Nephron progenitor cell (in vitro differentiated cells): Measurements from ENCODE around the gene MCCD1.
A peak's percentile ranks its signal among the peaks of the same experiment; 100 is the strongest.

Source experiments
- DNase-seq: peaks from one replicate; pipeline ENCODE4 v3.0.0; 2021
- H3K27ac Mint-ChIP-seq: 2 replicates; pipeline ENCODE4 v1.8.0; 2021; ENCODE audit warnings: mild to moderate bottlenecking, moderate library complexity, mixed read lengths
- H3K27me3 Mint-ChIP-seq: 2 replicates; pipeline ENCODE4 v1.8.0; 2021; ENCODE audit warnings: mild to moderate bottlenecking, low read depth, mixed read lengths; ENCODE audit not compliant: poor library complexity
- H3K36me3 Mint-ChIP-seq: 2 replicates; pipeline ENCODE4 v1.8.0; 2021; ENCODE audit warnings: low read depth, mixed read lengths
- H3K4me1 Mint-ChIP-seq: 2 replicates; pipeline ENCODE4 v1.8.0; 2021; ENCODE audit warnings: mixed read lengths
- H3K4me3 Mint-ChIP-seq: 2 replicates; pipeline ENCODE4 v1.8.0; 2021; ENCODE audit warnings: mild to moderate bottlenecking, moderate library complexity, mixed read lengths
- H3K9me3 Mint-ChIP-seq: 2 replicates; pipeline ENCODE4 v1.8.0; 2021; ENCODE audit warnings: mild to moderate bottlenecking, moderate library complexity, mixed read lengths
- CTCF ChIP-seq: fragments of 200-600 bp; sonication (generic); IDR thresholded peaks from 2 replicates; pipeline ENCODE4 v1.5.0; 2021; ENCODE audit warnings: antibody characterized with exemption

The MCCD1 gene

GRCh38 chr6:31532644-31533454, 4.1 kb downstream of the MCCD1 start:
- Mint-ChIP-seq H3K4me3 (no peak overlapping the region), H3K9me3 (no peaks in the 10 kb centered on the region), H3K4me1 (peaks cover 58% of the 10 kb centered on the region), H3K27ac (no peak overlapping the region), H3K36me3 (peaks cover 74% of the 10 kb centered on the region), H3K27me3 (no peaks in the 10 kb centered on the region)
- DNase-seq: no peak
- no peak for TF ChIP-seq CTCF

GRCh38 chr6:31533455-31533841, 4.7 kb downstream of the MCCD1 start:
- Mint-ChIP-seq H3K27ac (no peak overlapping the region), H3K4me3 (no peak overlapping the region), H3K4me1 (peaks cover 58% of the 10 kb centered on the region), H3K9me3 (no peaks in the 10 kb centered on the region), H3K27me3 (no peaks in the 10 kb centered on the region), H3K36me3 (peaks cover 80% of the 10 kb centered on the region)
- TF ChIP-seq CTCF: no peak
- no peak for DNase-seq

GRCh38 chr6:31534011-31534410, 5.2 kb downstream of the MCCD1 start:
- Mint-ChIP-seq H3K4me3 (no peak overlapping the region), H3K27ac (peak overlapping the region; percentile 89), H3K9me3 (no peaks in the 10 kb centered on the region), H3K36me3 (peaks cover 85% of the 10 kb centered on the region), H3K4me1 (peaks cover 58% of the 10 kb centered on the region), H3K27me3 (no peaks in the 10 kb centered on the region)
- no peak for TF ChIP-seq CTCF
- DNase-seq: no peak

- Mint-ChIP-seq H3K27me3 (no peaks in the 10 kb centered on the region), H3K27ac (no peak overlapping the region), H3K4me1 (peaks cover 62% of the 10 kb centered on the region), H3K4me3 (no peak overlapping the region), H3K36me3 (peaks cover 90% of the 10 kb centered on the region), H3K9me3 (no peaks in the 10 kb centered on the region)
- no peak for TF ChIP-seq CTCF
- no peak for DNase-seq
Measured at GRCh38 chr6:31534521-31535040, 5.8 kb downstream of the MCCD1 start.

- no peak for TF ChIP-seq CTCF
Measured at GRCh38 chr6:31535538-31536324, 7.0 kb downstream of the MCCD1 start.

More at GRCh38 chr6:31535538-31536324, 7.0 kb downstream of the MCCD1 start:
- H3K36me3 Mint-ChIP-seq: peaks cover 90% of the 10 kb centered on the region
- H3K27ac Mint-ChIP-seq: no peak overlapping the region
- H3K4me3 Mint-ChIP-seq: no peak overlapping the region
- H3K9me3 Mint-ChIP-seq: no peaks in the 10 kb centered on the region
- H3K27me3 Mint-ChIP-seq: no peaks in the 10 kb centered on the region
- H3K4me1 Mint-ChIP-seq: peaks cover 61% of the 10 kb centered on the region
- DNase-seq: no peak
